Mesenchymal stem cell (in vitro differentiated cells and primary cell): ENCODE data around the gene ZNF256.
"Not testable (repeated sequence)": the region's sequence is repeated elsewhere in the genome, so short reads cannot be mapped to it uniquely, and the experiment has no call there.

Experiments
- DNase-seq: peaks from one replicate; pipeline ENCODE4 v3.0.0-alpha.2; 2013
- H2AFZ ChIP-seq: one replicate; pipeline ENCODE4 v1.6.1; 2013; ENCODE audit warnings: low read depth, mild to moderate bottlenecking, control low read depth, inconsistent platforms, low read length, moderate library complexity
- H2AK5ac ChIP-seq: 2 replicates; pipeline ENCODE4 v1.6.1; 2013; ENCODE audit warnings: low read length, moderate library complexity, mild to moderate bottlenecking, inconsistent platforms; ENCODE audit not compliant: severe bottlenecking
- H2BK120ac ChIP-seq: one replicate; pipeline ENCODE4 v1.6.1; 2013; ENCODE audit warnings: low read depth, mild to moderate bottlenecking, inconsistent platforms, low read length, moderate library complexity
- H2BK12ac ChIP-seq, 2 experiments: one replicate each; pipeline ENCODE4 v1.6.1; 2013; ENCODE audit warnings: inconsistent platforms in 2 of 2, low read length in 2 of 2, mild to moderate bottlenecking in 2 of 2, moderate library complexity in 2 of 2, control low read depth in 1 of 2
- H2BK15ac ChIP-seq: one replicate; pipeline ENCODE4 v1.6.1; 2013; ENCODE audit warnings: mild to moderate bottlenecking, low read depth, inconsistent platforms; ENCODE audit not compliant: poor library complexity, severe bottlenecking
- H2BK5ac ChIP-seq: 2 replicates; pipeline ENCODE4 v1.6.1; 2013; ENCODE audit warnings: low read depth, mild to moderate bottlenecking, low read length, control low read depth, inconsistent platforms; ENCODE audit not compliant: poor library complexity, severe bottlenecking
- H3K14ac ChIP-seq, 2 experiments: one replicate each; pipeline ENCODE4 v1.6.1; 2013; ENCODE audit warnings: inconsistent platforms in 2 of 2, low read length in 2 of 2, control low read depth in 1 of 2, mild to moderate bottlenecking in 1 of 2, moderate library complexity in 1 of 2
- H3K18ac ChIP-seq, 2 experiments: one replicate each; pipeline ENCODE4 v1.6.1; 2013; ENCODE audit warnings: inconsistent platforms in 2 of 2, low read length in 2 of 2, control low read depth in 1 of 2, low read depth in 1 of 2, mild to moderate bottlenecking in 1 of 2
- H3K23ac ChIP-seq, 2 experiments: one replicate each; pipeline ENCODE4 v1.6.1; 2013; ENCODE audit warnings: inconsistent platforms in 2 of 2, low read length in 2 of 2, mild to moderate bottlenecking in 2 of 2, moderate library complexity in 2 of 2, control low read depth in 1 of 2
- H3K27ac ChIP-seq: 2 replicates; pipeline ENCODE4 v1.5.1; 2013; ENCODE audit warnings: mild to moderate bottlenecking, moderate library complexity, low read length, control low read depth, inconsistent platforms; ENCODE audit not compliant: poor library complexity, severe bottlenecking
- H3K27me3 ChIP-seq, 2 experiments: 2 replicates each; pipeline versions ENCODE4 v1.6.1 to v1.7.0; 2013; ENCODE audit warnings: low read length in 2 of 2, mild to moderate bottlenecking in 2 of 2, moderate library complexity in 2 of 2, control low read depth in 1 of 2, inconsistent platforms in 1 of 2; ENCODE audit not compliant: control insufficient read depth in 1 of 2, insufficient read depth in 1 of 2
- H3K36me3 ChIP-seq, 2 experiments: 2 replicates each; pipeline versions ENCODE4 v1.6.1 to v1.7.0; 2013; ENCODE audit warnings: low read length in 2 of 2, control low read depth in 1 of 2, inconsistent platforms in 1 of 2, low read depth in 1 of 2, mild to moderate bottlenecking in 1 of 2; ENCODE audit not compliant: insufficient read depth in 2 of 2, control insufficient read depth in 1 of 2
- H3K4ac ChIP-seq, 2 experiments: one replicate each; pipeline ENCODE4 v1.6.1; 2013; ENCODE audit warnings: inconsistent platforms in 2 of 2, low read length in 2 of 2, mild to moderate bottlenecking in 2 of 2, moderate library complexity in 2 of 2, control low read depth in 1 of 2, low read depth in 1 of 2
- H3K4me1 ChIP-seq: 2 replicates; pipeline ENCODE4 v1.6.1; 2013; ENCODE audit warnings: low read depth, low read length, control low read depth; ENCODE audit not compliant: control insufficient read depth, insufficient read depth
- H3K4me2 ChIP-seq: 2 replicates; pipeline ENCODE4 v1.6.1; 2013; ENCODE audit warnings: low read length, mild to moderate bottlenecking, inconsistent platforms; ENCODE audit not compliant: poor library complexity, severe bottlenecking
- H3K4me3 ChIP-seq, 2 experiments: 2 replicates each; pipeline versions ENCODE4 v1.5.1 to v1.7.0; 2013; ENCODE audit warnings: low read length in 2 of 2, mild to moderate bottlenecking in 2 of 2, control low read depth in 1 of 2, low read depth in 1 of 2; ENCODE audit not compliant: insufficient read depth in 1 of 2
- H3K79me1 ChIP-seq: replicated peaks from 2 replicates; pipeline ENCODE4 v1.6.1; 2013; ENCODE audit warnings: mild to moderate bottlenecking, control low read depth, low read length, inconsistent platforms; ENCODE audit not compliant: poor library complexity, severe bottlenecking
- H3K9ac ChIP-seq: 2 replicates; pipeline ENCODE4 v1.7.0; 2013; ENCODE audit warnings: mild to moderate bottlenecking, low read length, moderate library complexity
- H3K9me3 ChIP-seq: 2 replicates; pipeline ENCODE4 v1.7.0; 2013; ENCODE audit warnings: mild to moderate bottlenecking, low read length; ENCODE audit not compliant: control insufficient read depth
- H4K8ac ChIP-seq: one replicate; pipeline ENCODE4 v1.6.1; 2013; ENCODE audit warnings: inconsistent platforms, mild to moderate bottlenecking, low read length, moderate library complexity
- H4K91ac ChIP-seq: one replicate; pipeline ENCODE4 v1.6.1; 2013; ENCODE audit warnings: mild to moderate bottlenecking, low read length, inconsistent platforms
- WGBS: methylation state at CpG from one replicate; pipeline ENCODE4 v1.1.7; 2013; ENCODE audit warnings: mixed read lengths; 5-methylcytosine and 5-hydroxymethylcytosine counted together

Gene ZNF256

DNA sequence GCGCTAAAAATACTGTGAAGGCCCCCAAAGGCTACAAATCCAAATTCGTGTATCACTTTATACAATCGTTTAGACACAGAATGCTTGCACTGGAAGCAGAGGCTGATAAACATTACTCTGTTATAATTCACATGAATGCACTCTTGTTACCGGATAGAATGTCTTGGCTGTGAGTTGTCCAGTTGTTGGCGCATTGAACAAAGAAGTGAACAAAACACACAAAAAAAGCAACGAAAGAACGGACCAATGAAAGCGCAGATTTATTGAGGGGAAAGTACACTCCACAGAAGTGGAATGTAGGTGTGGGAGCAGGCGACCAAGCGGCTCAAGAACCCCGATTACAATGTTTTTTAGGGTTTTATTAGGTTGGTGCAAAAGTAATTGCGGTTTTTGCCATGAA is 11.8 kb downstream of the ZNF256 start:
- no peak for DNase-seq
- H3K9me3 ChIP-seq, result peaks cover 35% of the 10 kb centered on the region
- no peak overlapping the region for H3K14ac ChIP-seq
- H3K79me1 ChIP-seq, result peaks cover 38% of the 10 kb centered on the region
- H3K18ac ChIP-seq, result no peak overlapping the region
- H3K36me3 ChIP-seq, result peaks cover 24 to 35% of the 10 kb centered on the region in 2 experiments
- H2BK120ac ChIP-seq, result no peak overlapping the region
- no peak overlapping the region for H3K27ac ChIP-seq
- WGBS, result 93% methylated on average over 12 of the region's 12 CpGs
- no peaks in the 10 kb centered on the region for H3K27me3 ChIP-seq
- H2AFZ ChIP-seq, result no peak overlapping the region
- H2BK15ac ChIP-seq, result no peak overlapping the region
- H3K4me1 ChIP-seq, result no peaks in the 10 kb centered on the region
- no peak overlapping the region for H3K9ac ChIP-seq
- no peak overlapping the region for H2BK12ac ChIP-seq
- H3K4ac ChIP-seq, result no peak overlapping the region
- no peak overlapping the region for H3K23ac ChIP-seq
- H4K91ac ChIP-seq, result no peak overlapping the region
- no peak overlapping the region for H3K4me2 ChIP-seq
- no peak overlapping the region for H4K8ac ChIP-seq
- no peak overlapping the region for H3K4me3 ChIP-seq
- H2BK5ac ChIP-seq, result no peak overlapping the region
- no peak overlapping the region for H2AK5ac ChIP-seq

DNA sequence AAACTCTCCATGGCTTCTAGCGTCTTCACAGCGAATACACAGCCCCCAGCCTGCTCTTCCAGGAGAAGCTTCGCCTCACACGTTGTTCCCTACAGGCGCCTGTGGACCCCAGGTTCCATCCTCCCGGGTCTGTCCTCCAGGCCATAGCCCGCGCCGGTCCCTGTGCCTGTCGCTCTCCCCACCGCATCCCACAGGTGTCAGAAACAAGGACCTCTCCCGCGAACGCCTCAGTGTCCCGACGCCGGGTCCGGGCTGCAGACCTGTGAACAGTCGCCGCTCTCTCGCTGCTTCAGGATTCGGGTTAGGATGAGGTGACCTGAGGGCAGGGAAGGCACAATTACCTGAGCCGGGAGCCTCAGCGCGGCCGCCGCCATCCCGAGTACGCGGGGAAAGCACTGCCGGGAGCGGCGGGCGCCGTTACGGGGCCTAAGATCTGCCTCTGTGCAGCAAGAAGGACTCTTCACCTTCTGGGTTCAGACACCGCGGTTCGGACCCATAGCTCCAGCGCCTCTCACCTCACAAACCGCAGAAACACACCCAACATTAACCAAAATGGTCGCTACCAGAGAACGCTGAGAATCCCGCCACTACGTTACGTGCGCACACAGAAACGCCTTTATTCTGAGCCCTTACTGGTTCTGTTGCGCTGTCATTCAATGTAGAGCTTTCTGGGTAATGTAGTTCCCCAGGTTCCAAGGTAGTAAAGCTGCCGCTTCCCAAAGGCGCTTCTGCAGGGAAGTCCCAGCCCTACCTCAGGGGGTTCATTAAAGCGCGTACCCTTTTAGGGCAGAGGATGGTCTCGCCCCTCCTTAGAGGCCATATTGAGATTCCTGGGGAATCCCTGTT is 12.5 kb downstream of the ZNF256 start, which contains the start of gene ZNF418:
ZNF418 (minus strand) TSS at position 583 of the 846 bp plus-strand sequence. CDS start 1,580 bp downstream, outside the sequence.
- Histone ChIP-seq H3K4me3 (peak within 1 kb of the TSS; percentile 72 to 90), H3K79me1 (peaks cover 42% of the 10 kb centered on the region), H3K9ac (peak within 1 kb of the TSS; percentile 91), H3K18ac (peak within 1 kb of the TSS in 1 of 2 experiments; percentile 52), H3K27ac (no peak within 1 kb of the TSS), H3K23ac (peak within 1 kb of the TSS in 1 of 2 experiments; percentile 68), H3K27me3 (no peaks in the 10 kb centered on the region), H3K14ac (no peak within 1 kb of the TSS), H2AK5ac (no peak within 1 kb of the TSS), H2BK120ac (no peak within 1 kb of the TSS), H3K4me1 (no peaks in the 10 kb centered on the region), H2AFZ (peak within 1 kb of the TSS; percentile 85), H3K4me2 (peak within 1 kb of the TSS; percentile 67), H2BK15ac (no peak within 1 kb of the TSS), H2BK5ac (no peak within 1 kb of the TSS), H3K9me3 (peaks cover 34% of the 10 kb centered on the region), H4K91ac (peak within 1 kb of the TSS; percentile 0), H4K8ac (peak within 1 kb of the TSS; percentile 9), H2BK12ac (no peak within 1 kb of the TSS), H3K36me3 (peaks cover 31 to 33% of the 10 kb centered on the region in 2 experiments), H3K4ac (peak within 1 kb of the TSS in 1 of 2 experiments; percentile 59)
- 2% methylated on average over 50 of the region's 54 CpGs for WGBS
- peak; percentile 88 for DNase-seq

GRCh38 chr19:57927587-57927986 is 19.9 kb downstream of the ZNF256 start:
- no peak overlapping the region for H3K14ac ChIP-seq
- no peak overlapping the region for H3K9ac ChIP-seq
- no peak overlapping the region for H4K91ac ChIP-seq
- H3K36me3 ChIP-seq, result peaks cover 55 to 62% of the 10 kb centered on the region in 2 experiments
- no peak overlapping the region for H2BK5ac ChIP-seq
- no peak for DNase-seq
- H2AFZ ChIP-seq, result no peak overlapping the region
- peaks cover 46% of the 10 kb centered on the region for H3K79me1 ChIP-seq
- H3K4me2 ChIP-seq, result no peak overlapping the region
- no peak overlapping the region for H3K18ac ChIP-seq
- H2BK120ac ChIP-seq, result no peak overlapping the region
- H2BK15ac ChIP-seq, result no peak overlapping the region
- H3K4me1 ChIP-seq, result no peaks in the 10 kb centered on the region
- no peak overlapping the region for H3K4ac ChIP-seq
- peaks cover 72% of the 10 kb centered on the region for H3K9me3 ChIP-seq
- H2AK5ac ChIP-seq, result no peak overlapping the region
- H3K4me3 ChIP-seq, result no peak overlapping the region
- no peak overlapping the region for H2BK12ac ChIP-seq
- no peaks in the 10 kb centered on the region for H3K27me3 ChIP-seq
- WGBS, result 98% methylated on average over 4 of the region's 4 CpGs
- H3K27ac ChIP-seq, result no peak overlapping the region
- no peak overlapping the region for H4K8ac ChIP-seq
- H3K23ac ChIP-seq, result no peak overlapping the region

DNA sequence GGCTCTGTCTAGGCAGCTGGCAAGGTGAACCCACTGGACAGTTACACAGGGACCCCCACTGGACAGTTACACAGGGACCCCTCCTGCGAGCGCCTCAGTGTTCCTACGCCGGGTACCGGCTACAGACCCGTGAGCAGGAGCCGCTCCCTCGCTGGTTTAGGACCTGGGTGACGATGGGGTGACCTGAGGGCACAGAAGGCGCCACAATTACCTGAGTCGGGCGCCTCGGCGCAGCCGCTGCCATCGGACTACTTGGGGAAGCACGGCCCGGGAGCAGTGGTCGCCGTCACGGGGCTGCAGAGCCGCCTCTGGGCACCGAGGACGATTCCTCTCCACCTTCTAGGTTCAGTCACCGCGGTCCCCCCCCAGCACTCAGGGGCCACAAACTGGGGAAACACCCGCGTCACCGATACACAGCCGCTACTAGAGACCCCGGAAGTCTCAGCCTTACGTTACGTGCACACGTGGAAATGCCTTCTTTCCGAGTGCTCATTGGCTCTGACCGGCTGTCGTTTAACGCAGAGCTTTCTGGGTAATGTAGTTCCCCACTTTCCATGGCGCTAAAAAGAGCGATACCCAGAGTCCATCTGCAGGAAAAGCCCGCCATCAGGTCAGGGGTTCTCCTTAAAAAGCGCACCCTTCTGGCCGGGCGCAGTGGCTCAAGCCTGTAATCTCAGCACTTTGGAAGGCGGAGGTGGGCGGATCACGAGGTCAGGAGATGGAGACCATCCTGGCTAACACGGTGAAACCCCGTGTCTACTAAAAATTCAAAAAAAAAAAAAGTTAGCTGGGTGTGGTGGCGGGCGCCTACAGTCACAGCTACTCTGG is 31.1 kb downstream of the ZNF256 start, which contains the start of gene ZNF417:
ZNF417 (minus strand) TSS at position 425 of the 828 bp plus-strand sequence; CDS start at position 244, 181 bp downstream.
- peak within 1 kb of the TSS in 1 of 2 experiments; percentile 14 for H3K14ac ChIP-seq
- not testable (repeated sequence) for H2BK5ac ChIP-seq, H3K4me1 ChIP-seq, H4K91ac ChIP-seq, H2BK120ac ChIP-seq, H3K27ac ChIP-seq, H2BK15ac ChIP-seq, H2BK12ac ChIP-seq, H3K27me3 ChIP-seq
- H2AFZ ChIP-seq, result peak within 1 kb of the TSS; percentile 83
- peaks cover 26% of the 10 kb centered on the region for H3K79me1 ChIP-seq
- H4K8ac ChIP-seq, result peak within 1 kb of the TSS; percentile 89
- DNase-seq, result peak; percentile 97
- peak within 1 kb of the TSS; percentile 5 to 78 for H3K18ac ChIP-seq
- H3K36me3 ChIP-seq, result peaks cover 34 to 41% of the 10 kb centered on the region in 2 experiments
- H3K4me2 ChIP-seq, result peak within 1 kb of the TSS; percentile 95
- peak within 1 kb of the TSS; percentile 94 for H3K9ac ChIP-seq
- H3K23ac ChIP-seq, result peak within 1 kb of the TSS in 1 of 2 experiments; percentile 90
- H3K4me3 ChIP-seq, result peak within 1 kb of the TSS; percentile 84 to 91
- peaks cover 10% of the 10 kb centered on the region for H3K9me3 ChIP-seq
- peak within 1 kb of the TSS; percentile 65 for H2AK5ac ChIP-seq
- H3K4ac ChIP-seq, result peak within 1 kb of the TSS; percentile 9 to 79
- WGBS, result under 1% methylated on average over 51 of the region's 51 CpGs
